Liver (tissue), 9 donors: Measurements from ENCODE around the gene LRMDA. TPM values are rescaled to one million over a fixed set of nuclear protein-coding genes. Genes with fewer than 3 reads are reported as not detected.
A peak's percentile ranks its signal among the peaks of the same experiment; 100 is the strongest.

Experiments used
- DNase-seq: peaks from one replicate; pipeline ENCODE4 v3.0.0-alpha.2; 2017; ENCODE audit warnings: low spot score
- H3K27ac ChIP-seq, 2 donors: one replicate each; pipeline ENCODE4 v1.7.0; 2013; ENCODE audit warnings: inconsistent platforms in 2 of 2, low read length in 2 of 2, control low read depth in 1 of 2, low read depth in 1 of 2, mild to moderate bottlenecking in 1 of 2
- H3K27me3 ChIP-seq, 4 donors: one replicate each; pipeline versions ENCODE4 v1.6.1 to v1.7.0; 2013; ENCODE audit warnings: low read length in 3 of 4, inconsistent platforms in 1 of 4, mild to moderate bottlenecking in 1 of 4, moderate library complexity in 1 of 4; ENCODE audit not compliant: control insufficient read depth in 4 of 4, insufficient read depth in 4 of 4
- H3K36me3 ChIP-seq, 4 donors: one replicate each; pipeline versions ENCODE4 v1.6.1 to v1.7.0; 2013; ENCODE audit warnings: low read length in 3 of 4, mild to moderate bottlenecking in 3 of 4, low read depth in 1 of 4, moderate library complexity in 1 of 4; ENCODE audit not compliant: control insufficient read depth in 4 of 4, insufficient read depth in 3 of 4
- H3K4me1 ChIP-seq, 4 donors: one replicate each; pipeline versions ENCODE4 v1.6.1 to v1.7.0; 2013; ENCODE audit warnings: low read length in 3 of 4, mild to moderate bottlenecking in 3 of 4, moderate library complexity in 1 of 4; ENCODE audit not compliant: control insufficient read depth in 4 of 4, insufficient read depth in 4 of 4
- H3K4me3 ChIP-seq, 3 donors: one replicate each; pipeline versions ENCODE4 v1.6.1 to v1.7.0; 2013; ENCODE audit warnings: low read length in 3 of 3, control low read depth in 1 of 3, low read depth in 1 of 3, mild to moderate bottlenecking in 1 of 3
- H3K9ac ChIP-seq, 2 donors: one replicate each; pipeline ENCODE4 v1.7.0; 2013; ENCODE audit warnings: low read length in 2 of 2, mild to moderate bottlenecking in 2 of 2, moderate library complexity in 2 of 2, control low read depth in 1 of 2, low read depth in 1 of 2
- H3K9me3 ChIP-seq, 4 donors: one replicate each; pipeline versions ENCODE4 v1.6.1 to v1.7.0; 2013; ENCODE audit warnings: low read length in 3 of 4; ENCODE audit not compliant: control insufficient read depth in 4 of 4
- EGR1 ChIP-seq, 2 donors: IDR thresholded peaks; 2 replicates each; pipeline ENCODE4 v1.6.1; 2016 to 2018; ENCODE audit warnings: antibody characterized with exemption in 2 of 2, low read depth in 2 of 2
- FOXA2 ChIP-seq: IDR thresholded peaks from 2 replicates; pipeline ENCODE4 v1.6.1; 2016; ENCODE audit warnings: antibody characterized with exemption
- GABPA ChIP-seq, 2 donors: IDR thresholded peaks in 1 of 2; conservative IDR thresholded peaks in 1 of 2; 2 replicates each; pipeline ENCODE4 v1.6.1; 2016; ENCODE audit warnings: antibody characterized with exemption in 2 of 2, mild to moderate bottlenecking in 1 of 2, moderate library complexity in 1 of 2
- HNF4A ChIP-seq, 2 donors: conservative IDR thresholded peaks; 2 replicates each; pipeline ENCODE4 v1.6.1; 2016; ENCODE audit warnings: antibody characterized with exemption in 2 of 2, mild to moderate bottlenecking in 2 of 2
- JUND ChIP-seq, 2 donors: IDR thresholded peaks; 2 replicates each; pipeline ENCODE4 v1.6.1; 2016; ENCODE audit warnings: antibody characterized with exemption in 2 of 2
- NR2F2 ChIP-seq: IDR thresholded peaks from 2 replicates; pipeline ENCODE4 v1.6.1; 2016; ENCODE audit warnings: antibody characterized with exemption
- RAD21 ChIP-seq, 2 donors: IDR thresholded peaks; 2 replicates each; pipeline ENCODE4 v1.6.1; 2016; ENCODE audit warnings: antibody characterized with exemption in 2 of 2, mild to moderate bottlenecking in 2 of 2
- RXRA ChIP-seq, 2 donors: IDR thresholded peaks; 2 replicates each; pipeline ENCODE4 v1.6.1; 2017 to 2018; ENCODE audit warnings: antibody characterized with exemption in 2 of 2, mild to moderate bottlenecking in 1 of 2
- SP1 ChIP-seq: IDR thresholded peaks from 2 replicates; pipeline ENCODE4 v1.6.1; 2018; ENCODE audit warnings: antibody characterized with exemption, mild to moderate bottlenecking
- TAF1 ChIP-seq: conservative IDR thresholded peaks from 2 replicates; pipeline ENCODE4 v1.6.1; 2016; ENCODE audit warnings: antibody characterized with exemption, mild to moderate bottlenecking
- YY1 ChIP-seq: IDR thresholded peaks from 2 replicates; pipeline ENCODE4 v1.6.1; 2016; ENCODE audit warnings: antibody characterized with exemption, mild to moderate bottlenecking
- WGBS: extraction: QIAGEN DNeasy Blood & Tissue Kit; methylation state at CpG from one replicate; pipeline ENCODE4 v1.1.7; 2013; 5-methylcytosine and 5-hydroxymethylcytosine counted together
- polyA plus RNA-seq, 2 donors: library from polyadenylated mRNA; stranded (reverse) in 1 of 2; unstranded in 1 of 2; fragments of 200-250 nt in 1 of 2; fragments of >200 nt in 1 of 2; fragmentation: Nextera tagmentation in 1 of 2; extraction: Ambion mirVana in 1 of 2; gene quantifications; one replicate each; pipeline versions ENCODE4 v1.2.1 to v1.2.3, GENCODE V29; 2013 to 2015
- total RNA-seq, 2 donors: library from RNA; depleted of rRNA; stranded (reverse); fragments of >200 nt; gene quantifications; one replicate each; pipeline ENCODE4 v1.2.3, GENCODE V29; 2014
- TF ChIP-seq, protein P1 (sequence below): IDR thresholded peaks from 2 replicates; pipeline ENCODE4 v1.6.1; 2016; ENCODE audit warnings: antibody characterized with exemption, mild to moderate bottlenecking
- TF ChIP-seq, protein P2 (sequence below): IDR thresholded peaks from 2 replicates; pipeline ENCODE4 v1.6.1; 2016; ENCODE audit warnings: antibody characterized with exemption
- TF ChIP-seq, protein P3 (sequence below): IDR thresholded peaks from 2 replicates; pipeline ENCODE4 v1.6.1; 2016; ENCODE audit warnings: antibody characterized with exemption
- donor health status: healthy.
- donor health status: healthy.
- donor health status: healthy.
- donor health status: healthy.
- donor health status: healthy.

Gene LRMDA
- total and polyA plus RNA-seq, 4 donors = 7.9 to 15.8 (median 11.3) TPM

DNA sequence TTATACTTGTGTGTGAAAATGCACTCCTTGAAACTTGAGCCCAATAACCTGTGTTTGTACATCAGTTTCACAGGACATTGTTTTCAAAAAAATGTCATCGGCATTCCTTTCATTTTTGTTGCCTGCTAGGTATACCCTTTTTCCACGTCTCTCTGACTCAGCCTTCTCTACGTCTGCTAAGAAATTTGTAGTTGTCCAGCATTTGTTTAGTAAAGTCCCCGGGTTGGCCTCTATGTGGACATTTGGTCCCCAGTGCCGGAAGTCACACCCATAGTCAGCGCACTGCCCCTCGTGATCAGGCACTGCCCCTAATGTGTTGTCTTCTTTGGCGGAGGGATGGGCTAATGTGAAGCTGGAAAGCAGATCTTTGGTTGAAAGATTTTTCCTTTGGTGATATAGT, 222.3 kb downstream of the LRMDA start (continued):
- TF ChIP-seq, protein P1, sequence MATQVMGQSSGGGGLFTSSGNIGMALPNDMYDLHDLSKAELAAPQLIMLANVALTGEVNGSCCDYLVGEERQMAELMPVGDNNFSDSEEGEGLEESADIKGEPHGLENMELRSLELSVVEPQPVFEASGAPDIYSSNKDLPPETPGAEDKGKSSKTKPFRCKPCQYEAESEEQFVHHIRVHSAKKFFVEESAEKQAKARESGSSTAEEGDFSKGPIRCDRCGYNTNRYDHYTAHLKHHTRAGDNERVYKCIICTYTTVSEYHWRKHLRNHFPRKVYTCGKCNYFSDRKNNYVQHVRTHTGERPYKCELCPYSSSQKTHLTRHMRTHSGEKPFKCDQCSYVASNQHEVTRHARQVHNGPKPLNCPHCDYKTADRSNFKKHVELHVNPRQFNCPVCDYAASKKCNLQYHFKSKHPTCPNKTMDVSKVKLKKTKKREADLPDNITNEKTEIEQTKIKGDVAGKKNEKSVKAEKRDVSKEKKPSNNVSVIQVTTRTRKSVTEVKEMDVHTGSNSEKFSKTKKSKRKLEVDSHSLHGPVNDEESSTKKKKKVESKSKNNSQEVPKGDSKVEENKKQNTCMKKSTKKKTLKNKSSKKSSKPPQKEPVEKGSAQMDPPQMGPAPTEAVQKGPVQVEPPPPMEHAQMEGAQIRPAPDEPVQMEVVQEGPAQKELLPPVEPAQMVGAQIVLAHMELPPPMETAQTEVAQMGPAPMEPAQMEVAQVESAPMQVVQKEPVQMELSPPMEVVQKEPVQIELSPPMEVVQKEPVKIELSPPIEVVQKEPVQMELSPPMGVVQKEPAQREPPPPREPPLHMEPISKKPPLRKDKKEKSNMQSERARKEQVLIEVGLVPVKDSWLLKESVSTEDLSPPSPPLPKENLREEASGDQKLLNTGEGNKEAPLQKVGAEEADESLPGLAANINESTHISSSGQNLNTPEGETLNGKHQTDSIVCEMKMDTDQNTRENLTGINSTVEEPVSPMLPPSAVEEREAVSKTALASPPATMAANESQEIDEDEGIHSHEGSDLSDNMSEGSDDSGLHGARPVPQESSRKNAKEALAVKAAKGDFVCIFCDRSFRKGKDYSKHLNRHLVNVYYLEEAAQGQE = no peak
- TF ChIP-seq FOXA2 (no peak), TAF1 (no peak)

DNA sequence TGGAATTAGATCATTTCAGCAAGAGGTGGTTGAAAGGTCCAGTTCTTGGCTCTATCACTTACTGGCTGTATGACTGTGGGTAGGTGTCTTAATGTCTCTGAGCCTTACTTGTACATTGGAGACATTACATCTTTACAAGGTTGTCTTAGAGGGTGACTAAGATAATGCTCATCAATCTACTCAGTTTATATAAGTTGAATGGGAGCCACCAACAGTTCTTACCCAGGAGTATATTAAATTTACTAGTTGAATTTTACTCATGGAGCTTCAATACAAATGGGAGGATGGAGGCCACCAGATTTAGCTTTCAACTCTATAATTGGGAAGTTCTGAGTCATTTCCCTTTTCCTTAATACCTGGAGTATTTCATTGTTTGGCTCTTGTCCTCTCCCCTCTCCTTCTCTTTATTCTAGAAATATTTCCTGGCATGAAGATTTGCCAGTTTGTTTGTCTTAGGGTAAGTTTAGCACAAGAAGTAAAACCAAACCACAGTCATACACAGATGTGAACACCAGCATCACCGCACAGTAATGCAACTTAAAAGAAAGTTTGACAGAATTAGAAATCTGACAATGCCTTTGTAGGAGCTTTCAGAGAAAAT, 222.8 kb downstream of the LRMDA start:
- H3K9me3 ChIP-seq = no peaks in the 10 kb centered on the region
- TF ChIP-seq, protein P2, sequence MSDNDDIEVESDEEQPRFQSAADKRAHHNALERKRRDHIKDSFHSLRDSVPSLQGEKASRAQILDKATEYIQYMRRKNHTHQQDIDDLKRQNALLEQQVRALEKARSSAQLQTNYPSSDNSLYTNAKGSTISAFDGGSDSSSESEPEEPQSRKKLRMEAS = no peak
- no peak for DNase-seq
- H3K27me3 ChIP-seq = no peaks in the 10 kb centered on the region
- H3K36me3 ChIP-seq = peaks cover 0 to 2% (median 0%) of the 10 kb centered on the region in 4 donors
- peaks cover 0 to 5% (median 2%) of the 10 kb centered on the region in 4 donors for H3K4me1 ChIP-seq
- H3K9ac ChIP-seq = no peak overlapping the region
- no peak overlapping the region for H3K4me3 ChIP-seq
- H3K27ac ChIP-seq = no peak overlapping the region
- 93% methylated on average over 1 of the region's 1 CpG for WGBS

DNA sequence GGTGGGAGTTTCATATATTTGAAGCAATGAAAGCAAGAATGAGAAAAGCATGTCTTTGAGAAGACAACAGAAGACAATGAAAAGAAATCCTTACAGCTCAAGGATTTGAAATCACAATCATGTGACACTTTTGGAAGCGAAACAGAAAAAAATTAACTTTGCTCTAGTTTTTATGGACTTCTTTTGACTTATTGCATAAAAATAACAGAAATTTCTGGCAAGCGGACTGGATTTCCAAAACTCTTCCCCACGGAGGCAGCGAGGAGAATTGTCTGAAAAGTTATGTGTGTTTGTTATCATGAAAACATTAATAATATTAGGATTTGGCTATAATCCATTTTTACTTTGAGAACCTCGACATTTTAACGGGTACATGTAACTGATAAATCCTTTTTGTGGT, 223.3 kb downstream of the LRMDA start:
- H3K27me3 ChIP-seq = no peaks in the 10 kb centered on the region
- no peak overlapping the region for H3K27ac ChIP-seq
- H3K9ac ChIP-seq = no peak overlapping the region
- peaks cover 0 to 2% (median 0%) of the 10 kb centered on the region in 4 donors for H3K36me3 ChIP-seq
- WGBS = 87% methylated on average over 6 of the region's 6 CpGs
- TF ChIP-seq FOXA2 (no peak), SP1 (no peak), EGR1 (IDR thresholded peaks at IDR 0.05; ENCODE audit: low read depth in 2 of 2) (no peak), JUND (IDR thresholded peaks at IDR 0.05) (no peak)
- no peak overlapping the region for H3K4me3 ChIP-seq
- DNase-seq = no peak
- no peaks in the 10 kb centered on the region for H3K9me3 ChIP-seq
- H3K4me1 ChIP-seq = peaks cover 0 to 5% (median 2%) of the 10 kb centered on the region in 4 donors

DNA sequence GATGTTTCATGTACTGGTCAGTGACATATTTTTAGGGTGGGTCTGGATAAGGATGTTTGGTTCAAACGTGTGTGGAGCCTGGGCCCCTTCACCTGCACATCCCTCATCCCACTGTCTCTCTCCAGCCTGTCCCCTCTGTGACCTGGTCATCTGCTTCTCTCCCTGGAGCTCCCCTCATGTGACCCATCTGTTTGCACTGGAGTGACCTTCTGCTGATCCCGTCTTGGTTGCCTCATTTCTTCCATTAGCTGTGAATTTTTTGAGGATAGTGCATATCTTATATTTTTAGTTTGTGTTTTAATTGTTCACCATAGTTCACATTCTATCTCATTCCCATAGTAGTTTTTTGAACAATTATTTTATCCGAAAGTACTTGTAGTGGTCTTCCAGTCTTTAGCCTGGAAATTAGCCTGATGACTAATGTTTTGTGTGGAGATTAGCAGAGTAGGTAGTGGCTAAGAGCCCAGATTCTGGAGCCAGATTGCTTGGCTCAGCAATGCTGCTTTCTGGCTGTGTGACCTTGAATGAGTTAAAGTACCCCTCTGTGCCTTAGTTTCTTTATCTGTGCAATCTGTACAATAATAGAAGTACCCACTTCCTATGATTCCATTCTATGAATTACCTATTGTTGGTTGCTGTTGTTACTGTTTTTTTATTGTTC, 224.5 kb downstream of the LRMDA start:
- H3K9ac ChIP-seq = no peak overlapping the region
- H3K36me3 ChIP-seq = peaks cover 0 to 2% (median 0%) of the 10 kb centered on the region in 4 donors
- no peak for DNase-seq
- no peak overlapping the region for H3K4me3 ChIP-seq
- H3K27ac ChIP-seq = no peak overlapping the region
- peaks cover 0 to 5% (median 2%) of the 10 kb centered on the region in 4 donors for H3K4me1 ChIP-seq
- H3K27me3 ChIP-seq = no peaks in the 10 kb centered on the region
- TF ChIP-seq GABPA (IDR thresholded peaks at IDR 0.05 in 1 of 2, conservative IDR thresholded peaks at IDR 0.05 in 1 of 2) (no peak), JUND (IDR thresholded peaks at IDR 0.05) (peak; percentile 64 to 79), HNF4A (conservative IDR thresholded peaks at IDR 0.05) (peak in 1 of 2 donors; percentile 5), RXRA (IDR thresholded peaks at IDR 0.05) (peak; percentile 90 to 95), RAD21 (IDR thresholded peaks at IDR 0.05) (peak; percentile 27 to 41), YY1 (no peak), NR2F2 (peak; percentile 30)
- TF ChIP-seq, protein P3, sequence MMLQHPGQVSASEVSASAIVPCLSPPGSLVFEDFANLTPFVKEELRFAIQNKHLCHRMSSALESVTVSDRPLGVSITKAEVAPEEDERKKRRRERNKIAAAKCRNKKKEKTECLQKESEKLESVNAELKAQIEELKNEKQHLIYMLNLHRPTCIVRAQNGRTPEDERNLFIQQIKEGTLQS = peak; percentile 51
- TF ChIP-seq, protein P2 = no peak
- no peaks in the 10 kb centered on the region for H3K9me3 ChIP-seq
- 35% methylated on average over 3 of the region's 3 CpGs for WGBS
